Left colon (tissue), 2 donors: Measurements from ENCODE around the gene MAGEE1. TPM values are rescaled to one million over a fixed set of nuclear protein-coding genes. Genes with fewer than 3 reads are reported as not detected.
A peak's percentile ranks its signal among the peaks of the same experiment; 100 is the strongest.

Experiments
- ATAC-seq: fragments of 200-7000 bp; cut with Tn5 transposase; one replicate; pipeline ENCODE4 v1.9.1; 2020; ENCODE audit warnings: mild to moderate bottlenecking, moderate library complexity
- DNase-seq, 2 donors: peaks; one replicate each; pipeline ENCODE4 v3.0.0-alpha.2; 2020
- intact Hi-C, 2 donors: fragments of 100-400 bp; cut with DNase I in 1 of 2; cut with micrococcal nuclease in 1 of 2; formaldehyde crosslinking; loops; one replicate each; pipeline versions ENCODE4 v1.11.2 to v1.14.0; 2022; cut with DNase I, micrococcal nuclease
- long read RNA-seq: library from polyadenylated mRNA; unstranded; transcript quantifications from one replicate; pipeline ENCODE4 v2.0.0, GENCODE V29; 2021
- total RNA-seq, 2 donors: library from RNA; stranded (reverse); fragmentation: NEBNext Ultra II Directional; extraction: Animal tissue kit (Norgen Biotek cat#: 25700); gene quantifications; one replicate each; pipeline ENCODE4 v1.2.1, GENCODE V29; 2021
- donor health status: DM: no; HTN: no; CAD: no.
- donor health status: DM: yes; HTN: yes; CAD: no.

MAGEE1 gene
- total RNA-seq, result 1 to 10 TPM in 1 of 2 donors, under 1 TPM in 1; 0.64 to 1.3 TPM
- long read RNA-seq, result 0 reads

GRCh38 chrX:76427560-76428242 is at the start of gene MAGEE1:
MAGEE1 (plus strand) TSS chrX:76427710; CDS start chrX:76427931, 221 bp downstream.
- DNase-seq (peak; percentile 47 to 77), ATAC-seq (peak; percentile 97)
- intact Hi-C loops, result no loop called here

GRCh38 chrX:76398970-76399369 is 28.5 kb upstream of the MAGEE1 start:
- no peak for DNase-seq
- no peak for ATAC-seq
- intact Hi-C loops, result no loop called here

GRCh38 chrX:76407795-76408194 is 19.7 kb upstream of the MAGEE1 start:
- DNase-seq, result no peak
- intact Hi-C loops, result no loop called here
- ATAC-seq, result no peak

GRCh38 chrX:76420237-76420636 is 7.3 kb upstream of the MAGEE1 start:
- ATAC-seq (no peak), DNase-seq (no peak)
- intact Hi-C loops, result no loop called here

GRCh38 chrX:76428243-76429130 is 977 bp downstream of the MAGEE1 start:
- intact Hi-C loops, result no loop called here
- peak in 1 of 2 donors; percentile 33 for DNase-seq
- peak; percentile 50 for ATAC-seq

- DNase-seq (no peak), ATAC-seq (no peak)
- intact Hi-C loops, result no loop called here
Measured at GRCh38 chrX:76433219-76433618, 5.7 kb downstream of the MAGEE1 start.

- intact Hi-C loops, result no loop called here
- no peak for ATAC-seq
- DNase-seq, result no peak
Measured at GRCh38 chrX:76434103-76434741, 6.7 kb downstream of the MAGEE1 start.

GRCh38 chrX:76439188-76439587 is 11.7 kb downstream of the MAGEE1 start:
- DNase-seq (no peak), ATAC-seq (no peak)
- intact Hi-C loops, result no loop called here

GRCh38 chrX:76453737-76454406 is 26.4 kb downstream of the MAGEE1 start:
- no peak for DNase-seq
- intact Hi-C loops, result no loop called here

GRCh38 chrX:76454456-76454927 is 27.0 kb downstream of the MAGEE1 start:
- intact Hi-C loops, result no loop called here
- DNase-seq (no peak), ATAC-seq (peak; percentile 44)

More at GRCh38 chrX:76453737-76454406, 26.4 kb downstream of the MAGEE1 start:
- no peak for ATAC-seq

GRCh38 chrX:76477353-76477752 is 49.8 kb downstream of the MAGEE1 start:
- intact Hi-C loops, result no loop called here
- ATAC-seq (no peak), DNase-seq (no peak)
